ENCODE results near the gene DAG1.

The DAG1 gene

GRCh38 chr3:49469936-49470713 is at the start of gene DAG1:
Gene DAG1, plus strand, starts transcription at chr3:49470267. Its CDS starts 40,268 bp downstream, at chr3:49510535.
- peak; percentile 95 for DNase-seq

- DNase-seq, result no peak
Measured at GRCh38 chr3:49421890-49422378, 48.1 kb upstream of the DAG1 start.

- no peak for DNase-seq
Measured at GRCh38 chr3:49422379-49423248, 47.5 kb upstream of the DAG1 start, which contains the start of gene AMT. Gene AMT, minus strand, starts transcription at chr3:49422473. Its CDS starts 23 bp downstream, at chr3:49422450.

GRCh38 chr3:49424816-49425215 is 45.3 kb upstream of the DAG1 start:
- DNase-seq, result no peak

- DNase-seq, result no peak
Measured at GRCh38 chr3:49427586-49427985, 42.5 kb upstream of the DAG1 start.

GRCh38 chr3:49428752-49429080 is 41.4 kb upstream of the DAG1 start:
- DNase-seq, result no peak

GRCh38 chr3:49434731-49435130 is 35.3 kb upstream of the DAG1 start:
- no peak for DNase-seq

- no peak for DNase-seq
Measured at GRCh38 chr3:49445391-49445790, 24.7 kb upstream of the DAG1 start.

- no peak for DNase-seq
Measured at GRCh38 chr3:49453621-49454020, 16.4 kb upstream of the DAG1 start.

GRCh38 chr3:49454458-49454857 is 15.6 kb upstream of the DAG1 start:
- no peak for DNase-seq

- DNase-seq, result no peak
Measured at GRCh38 chr3:49454898-49455681, 15.0 kb upstream of the DAG1 start.

- DNase-seq, result no peak
Measured at GRCh38 chr3:49456466-49456865, 13.6 kb upstream of the DAG1 start.

- DNase-seq, result no peak
Measured at GRCh38 chr3:49460188-49460890, 9.7 kb upstream of the DAG1 start.

- DNase-seq, result no peak
Measured at GRCh38 chr3:49460956-49461355, 9.1 kb upstream of the DAG1 start.

GRCh38 chr3:49461443-49462171 is 8.5 kb upstream of the DAG1 start:
- no peak for DNase-seq

GRCh38 chr3:49462222-49462621 is 7.8 kb upstream of the DAG1 start:
- no peak for DNase-seq

GRCh38 chr3:49465270-49466034 is 4.6 kb upstream of the DAG1 start:
- no peak for DNase-seq

- DNase-seq, result no peak
Measured at GRCh38 chr3:49466085-49466484, 4.0 kb upstream of the DAG1 start.

- no peak for DNase-seq
Measured at GRCh38 chr3:49469037-49469935, 781 bp upstream of the DAG1 start.
